ENCODE results near the gene TNFSF9. TPM values are rescaled to one million over a fixed set of nuclear protein-coding genes. Genes with fewer than 3 reads are reported as not detected.

Gene TNFSF9
- polyA plus RNA-seq, 1 of the 3 experiments (the other 2 are of a cell fraction), result 10.7 TPM

DNA sequence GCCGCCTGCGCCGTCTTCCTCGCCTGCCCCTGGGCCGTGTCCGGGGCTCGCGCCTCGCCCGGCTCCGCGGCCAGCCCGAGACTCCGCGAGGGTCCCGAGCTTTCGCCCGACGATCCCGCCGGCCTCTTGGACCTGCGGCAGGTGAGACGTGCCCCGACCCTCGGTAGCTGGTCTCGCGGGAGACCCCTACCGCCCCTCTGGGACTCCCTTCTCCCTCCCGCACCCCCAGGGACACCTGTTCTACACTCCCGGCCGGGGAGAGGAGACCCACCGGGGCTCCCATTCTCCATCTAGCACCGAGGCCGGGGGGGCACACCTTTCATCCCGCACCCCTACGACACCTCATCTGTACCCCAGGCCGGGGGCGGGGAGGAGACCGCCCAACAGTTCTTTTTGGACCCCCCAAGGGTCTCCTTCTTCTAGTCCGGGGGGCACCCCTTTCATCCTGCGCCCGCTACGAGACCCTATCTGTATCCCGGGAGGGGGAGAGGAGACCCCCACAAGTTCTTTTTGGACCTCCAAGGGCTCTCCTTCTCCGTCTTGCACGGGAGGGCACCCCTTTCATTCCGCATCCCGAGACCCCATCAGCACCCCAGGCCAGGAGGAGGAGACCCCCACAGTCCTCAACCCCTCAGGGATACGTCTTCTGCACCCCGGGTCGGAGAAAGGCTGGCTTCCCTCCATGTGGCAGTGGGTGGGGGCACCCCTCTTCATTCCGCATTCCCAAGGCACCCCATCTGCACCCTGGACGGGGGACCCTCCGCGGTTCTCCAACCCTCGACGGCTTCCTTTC lies 533 bp downstream of the TNFSF9 start:
- Histone ChIP-seq H3K4me2 (peak overlapping the region; percentile 100), H3K27ac (ENCODE audit: low read depth in 2 of 2, low read length in 1 of 2) (no peak overlapping the region; a peak in 1 of 4 replicates), H3K4me3 (ENCODE audit: low read depth in 2 of 2, low read length in 1 of 2) (peak overlapping the region; percentile 41 to 69), H4K20me1 (ENCODE audit: insufficient read depth) (no peaks in the 10 kb centered on the region), H3F3A (replicated peaks; ENCODE audit: insufficient read depth) (peaks cover 11% of the 10 kb centered on the region), H3K9me2 (no peaks in the 10 kb centered on the region), H3K36me3 (replicated peaks in 1 of 2; ENCODE audit: control insufficient read depth in 1 of 2, insufficient read depth in 2 of 2, low read length in 1 of 2) (no peaks in the 10 kb centered on the region), H2AFZ (ENCODE audit: low read depth) (peak overlapping the region; percentile 96; the same call in 1 of the 2 replicates), H3K79me2 (ENCODE audit: insufficient read depth) (peaks cover 14% of the 10 kb centered on the region), H3K27me3 (ENCODE audit: insufficient read depth) (peaks cover 15% of the 10 kb centered on the region; the same call in 1 of the 2 replicates), H3K4me1 (ENCODE audit: control insufficient read depth in 1 of 2, insufficient read depth in 2 of 2, low read depth in 1 of 2, low read length in 1 of 2) (no peaks in the 10 kb centered on the region; a peak in 1 of 4 replicates), H3K9ac (peak overlapping the region; percentile 89; the same call in 1 of the 2 replicates), H3K9me3 (no peaks in the 10 kb centered on the region)
- no peak for DNase-seq
- WGBS (ENCODE audit: low lambda C conversion rate), result 15% methylated on average over 26 of the region's 57 CpGs
- POLR2A ChIA-PET, result no interaction called here
- CTCF ChIA-PET, result interaction anchor here (0.7 kb wide), 1 partner anchor 20 kb away, joined by 3 read pairs; no protein-coding TSS in a partner anchor
- TF ChIP-seq MAX (IDR thresholded peaks at IDR 0.05; ENCODE audit: low read depth), result no peak
- no peak for TF ChIP-seq MXI1 (IDR thresholded peaks at IDR 0.05; ENCODE audit: low read depth, low read length)
- no peak for TF ChIP-seq SIN3A (IDR thresholded peaks at IDR 0.05; ENCODE audit: borderline replicate concordance, low read depth, low read length)

GRCh38 chr19:6531956-6532243 lies 1.1 kb downstream of the TNFSF9 start:
- TF ChIP-seq MEF2A (IDR thresholded peaks at IDR 0.05; ENCODE audit: borderline replicate concordance, low read depth) (no peak), USF2 (IDR thresholded peaks at IDR 0.05; ENCODE audit: borderline replicate concordance, low read depth, low read length) (no peak)
- peak overlapping the region; percentile 41 to 69; a peak in 2 of 4 replicates for H3K4me3 ChIP-seq (ENCODE audit: low read depth in 2 of 2, low read length in 1 of 2)
- no peak overlapping the region for H2AFZ ChIP-seq (ENCODE audit: low read depth)
- H3F3A ChIP-seq (replicated peaks; ENCODE audit: insufficient read depth), result peaks cover 11% of the 10 kb centered on the region
- H3K27ac ChIP-seq (ENCODE audit: low read depth in 2 of 2, low read length in 1 of 2), result no peak overlapping the region
- H3K4me2 ChIP-seq, result peak overlapping the region; percentile 100
- no peaks in the 10 kb centered on the region; a peak in 1 of 4 replicates for H3K4me1 ChIP-seq (ENCODE audit: control insufficient read depth in 1 of 2, insufficient read depth in 2 of 2, low read depth in 1 of 2, low read length in 1 of 2)
- H3K79me2 ChIP-seq (ENCODE audit: insufficient read depth), result peaks cover 14% of the 10 kb centered on the region
- POLR2A ChIA-PET, result no interaction called here
- no peaks in the 10 kb centered on the region for H4K20me1 ChIP-seq (ENCODE audit: insufficient read depth)
- no peaks in the 10 kb centered on the region for H3K9me3 ChIP-seq
- peaks cover 15% of the 10 kb centered on the region; the same call in 1 of the 2 replicates for H3K27me3 ChIP-seq (ENCODE audit: insufficient read depth)
- CTCF ChIA-PET, result interaction anchor here (1.1 kb wide), 1 partner anchor 9 kb away, joined by 4 read pairs; no protein-coding TSS in a partner anchor
- peaks cover 0 to 3% of the 10 kb centered on the region in 2 experiments for H3K36me3 ChIP-seq (replicated peaks in 1 of 2; ENCODE audit: control insufficient read depth in 1 of 2, insufficient read depth in 2 of 2, low read length in 1 of 2)
- no peaks in the 10 kb centered on the region for H3K9me2 ChIP-seq
- DNase-seq, result no peak
- H3K9ac ChIP-seq, result peak overlapping the region; percentile 89; the same call in 1 of the 2 replicates
- 35% methylated on average over 5 of the region's 5 CpGs for WGBS (ENCODE audit: low lambda C conversion rate)

DNA sequence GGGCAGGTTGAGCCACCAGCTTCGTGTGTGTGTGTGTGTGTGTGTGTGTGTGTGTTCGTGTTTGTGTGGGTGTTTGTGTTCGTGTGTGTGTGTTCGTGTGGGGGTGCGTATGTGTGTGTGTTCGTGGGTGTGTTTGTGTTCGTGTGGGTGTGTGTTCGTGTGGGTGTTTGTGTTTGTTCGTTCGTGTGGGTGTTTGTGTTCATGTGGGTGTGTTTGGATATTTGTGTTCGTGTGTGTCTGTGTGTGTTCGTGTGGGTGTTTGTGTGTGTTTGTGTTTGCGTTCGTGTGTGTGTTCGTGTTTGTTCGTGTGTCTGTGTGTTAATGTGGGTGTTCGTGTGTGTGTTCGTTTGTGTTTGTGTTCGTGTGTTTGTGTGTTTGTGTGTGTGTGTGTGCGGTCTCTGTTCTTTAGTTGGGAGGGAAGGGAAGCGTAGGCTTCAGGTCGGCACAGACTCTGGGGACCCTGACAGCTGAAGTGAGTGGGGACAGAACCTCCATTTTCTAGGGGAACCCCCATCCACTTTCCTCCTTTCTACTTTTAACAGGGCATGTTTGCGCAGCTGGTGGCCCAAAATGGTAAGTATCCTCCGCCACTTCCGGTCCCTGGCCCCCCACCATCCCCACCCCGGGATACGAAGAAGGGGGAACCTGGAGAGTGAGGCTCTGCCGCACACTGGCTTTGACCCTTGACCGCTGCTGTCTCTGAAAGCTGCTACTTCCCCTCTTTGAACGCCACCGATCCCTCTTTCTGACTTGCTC lies 1.6 kb downstream of the TNFSF9 start:
- POLR2A ChIA-PET, result no interaction called here
- H3K9me2 ChIP-seq, result no peaks in the 10 kb centered on the region
- H3K4me1 ChIP-seq (ENCODE audit: control insufficient read depth in 1 of 2, insufficient read depth in 2 of 2, low read depth in 1 of 2, low read length in 1 of 2), result no peaks in the 10 kb centered on the region; a peak in 1 of 4 replicates
- no peak for DNase-seq
- CTCF ChIA-PET, result interaction anchor here (1.1 kb wide), 1 partner anchor 10 kb away, joined by 4 read pairs; no protein-coding TSS in a partner anchor
- 8% methylated on average over 27 of the region's 31 CpGs for WGBS (ENCODE audit: low lambda C conversion rate)
- H3K79me2 ChIP-seq (ENCODE audit: insufficient read depth), result peaks cover 14% of the 10 kb centered on the region
- H3K36me3 ChIP-seq (replicated peaks in 1 of 2; ENCODE audit: control insufficient read depth in 1 of 2, insufficient read depth in 2 of 2, low read length in 1 of 2), result peaks cover 0 to 8% of the 10 kb centered on the region in 2 experiments
- H2AFZ ChIP-seq (ENCODE audit: low read depth), result no peak overlapping the region
- H4K20me1 ChIP-seq (ENCODE audit: insufficient read depth), result no peaks in the 10 kb centered on the region
- peak overlapping the region; percentile 89; the same call in 1 of the 2 replicates for H3K9ac ChIP-seq
- H3K4me2 ChIP-seq, result peak overlapping the region; percentile 100
- H3K27me3 ChIP-seq (ENCODE audit: insufficient read depth), result peaks cover 15% of the 10 kb centered on the region; the same call in 1 of the 2 replicates
- H3K4me3 ChIP-seq (ENCODE audit: low read depth in 2 of 2, low read length in 1 of 2), result peak overlapping the region; percentile 41 to 69; a peak in 2 of 4 replicates
- no peaks in the 10 kb centered on the region for H3K9me3 ChIP-seq
- peaks cover 17% of the 10 kb centered on the region for H3F3A ChIP-seq (replicated peaks; ENCODE audit: insufficient read depth)
- no peak overlapping the region for H3K27ac ChIP-seq (ENCODE audit: low read depth in 2 of 2, low read length in 1 of 2)
- TF ChIP-seq RCOR1 (IDR thresholded peaks at IDR 0.05; ENCODE audit: low read length), result no peak
- no peak for TF ChIP-seq EP300 (IDR thresholded peaks at IDR 0.05; ENCODE audit: borderline replicate concordance in 1 of 2, low read depth in 1 of 2, low read length in 1 of 2)
- no peak for TF ChIP-seq SMC3 (IDR thresholded peaks at IDR 0.05; ENCODE audit: low read depth, low read length)
- TF ChIP-seq FOSL2 (IDR thresholded peaks at IDR 0.05; ENCODE audit: borderline replicate concordance, low read depth), result no peak
- no peak for TF ChIP-seq SIN3A (IDR thresholded peaks at IDR 0.05; ENCODE audit: borderline replicate concordance, low read depth, low read length)
- TF ChIP-seq IRF3 (IDR thresholded peaks at IDR 0.05; ENCODE audit: low read depth, low read length), result no peak
- no peak for TF ChIP-seq JUND (IDR thresholded peaks at IDR 0.05)
- no peak for TF ChIP-seq GATA2 (CRISPR knock-in tag; IDR thresholded peaks at IDR 0.05)
- no peak for TF ChIP-seq POLR2AphosphoS5 (IDR thresholded peaks at IDR 0.05; ENCODE audit: low read depth, low read length)
- TF ChIP-seq FOXJ3 (CRISPR knock-in tag; IDR thresholded peaks at IDR 0.05), result no peak
- no peak for TF ChIP-seq YY1 (IDR thresholded peaks at IDR 0.05; ENCODE audit: low read depth)
- no peak for TF ChIP-seq TEAD4 (IDR thresholded peaks at IDR 0.05; ENCODE audit: borderline replicate concordance, insufficient read depth)
- TF ChIP-seq FOXM1 (IDR thresholded peaks at IDR 0.05; ENCODE audit: low read depth), result no peak
- TF ChIP-seq RFX5 (IDR thresholded peaks at IDR 0.05; ENCODE audit: low read length), result no peak

Data from SK-N-SH (cell line).